SU-DHL-6 (cell line): Measurements from ENCODE around the gene CPVL.

Experiments used
- EZH2phosphoT487 ChIP-seq: fragments of 200-600 bp; sonication (generic), shearing (Covaris generic); conservative IDR thresholded peaks from 2 replicates; pipeline ENCODE4 v1.6.1; 2018; ENCODE audit warnings: mild to moderate bottlenecking, antibody characterized with exemption, low read length, moderate library complexity, mixed read lengths
- TF ChIP-seq, protein P1 (sequence below): fragments of 200-600 bp; sonication (generic); IDR thresholded peaks from one replicate; pipeline ENCODE4 v1.5.1; 2017; ENCODE audit warnings: antibody characterized with exemption, mild to moderate bottlenecking, low read length, moderate library complexity; ENCODE audit not compliant: insufficient read depth, poor library complexity, severe bottlenecking

DNA sequence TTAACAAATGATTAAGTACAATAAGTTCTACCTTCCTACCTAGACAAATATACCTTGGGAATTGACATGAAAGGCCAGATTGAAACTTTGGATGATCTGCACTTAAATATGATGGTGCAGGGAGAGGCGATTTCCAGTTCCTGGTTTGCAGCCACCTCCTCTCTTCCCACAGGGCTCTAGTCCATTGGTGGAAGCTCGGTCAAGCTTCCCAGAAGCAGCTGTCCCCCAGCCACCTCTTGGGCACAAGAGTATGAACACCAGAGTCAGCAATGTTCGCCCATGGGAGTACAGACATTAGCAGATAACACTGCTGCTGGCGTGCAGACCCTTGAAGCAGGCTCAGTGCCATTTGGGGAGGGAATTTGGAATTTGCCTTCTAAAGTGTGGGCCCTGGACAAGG lies 1.5 kb upstream of the CPVL start:
- TF ChIP-seq, protein P1, sequence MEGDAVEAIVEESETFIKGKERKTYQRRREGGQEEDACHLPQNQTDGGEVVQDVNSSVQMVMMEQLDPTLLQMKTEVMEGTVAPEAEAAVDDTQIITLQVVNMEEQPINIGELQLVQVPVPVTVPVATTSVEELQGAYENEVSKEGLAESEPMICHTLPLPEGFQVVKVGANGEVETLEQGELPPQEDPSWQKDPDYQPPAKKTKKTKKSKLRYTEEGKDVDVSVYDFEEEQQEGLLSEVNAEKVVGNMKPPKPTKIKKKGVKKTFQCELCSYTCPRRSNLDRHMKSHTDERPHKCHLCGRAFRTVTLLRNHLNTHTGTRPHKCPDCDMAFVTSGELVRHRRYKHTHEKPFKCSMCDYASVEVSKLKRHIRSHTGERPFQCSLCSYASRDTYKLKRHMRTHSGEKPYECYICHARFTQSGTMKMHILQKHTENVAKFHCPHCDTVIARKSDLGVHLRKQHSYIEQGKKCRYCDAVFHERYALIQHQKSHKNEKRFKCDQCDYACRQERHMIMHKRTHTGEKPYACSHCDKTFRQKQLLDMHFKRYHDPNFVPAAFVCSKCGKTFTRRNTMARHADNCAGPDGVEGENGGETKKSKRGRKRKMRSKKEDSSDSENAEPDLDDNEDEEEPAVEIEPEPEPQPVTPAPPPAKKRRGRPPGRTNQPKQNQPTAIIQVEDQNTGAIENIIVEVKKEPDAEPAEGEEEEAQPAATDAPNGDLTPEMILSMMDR = no peak
- no peak for TF ChIP-seq EZH2phosphoT487
